WTC11 (cell line): ENCODE results near the gene ZGPAT.

Source experiments
- ATF6 ChIP-seq: sonication (generic); formaldehyde crosslinking; IDR thresholded peaks from 2 replicates; pipeline ENCODE4 v1.8.1; 2023; ENCODE audit warnings: mild to moderate bottlenecking, missing genetic modification reagents
- CREB1 ChIP-seq: sonication (generic); formaldehyde crosslinking; IDR thresholded peaks from 2 replicates; pipeline ENCODE4 v1.8.0; 2023; ENCODE audit warnings: mild to moderate bottlenecking, missing genetic modification reagents
- CTCF ChIP-seq: fragments of 200-600 bp; IDR thresholded peaks from 2 replicates; pipeline ENCODE4 v1.8.0; 2022; ENCODE audit warnings: antibody characterized with exemption
- ETV6 ChIP-seq: sonication (generic); formaldehyde crosslinking; IDR thresholded peaks from 2 replicates; pipeline ENCODE4 v1.8.1; 2022; ENCODE audit warnings: mild to moderate bottlenecking, missing genetic modification reagents
- FOXP1 ChIP-seq: sonication (generic); formaldehyde crosslinking; IDR thresholded peaks from 2 replicates; pipeline ENCODE4 v1.8.0; 2022; ENCODE audit warnings: missing genetic modification reagents, mild to moderate bottlenecking, moderate library complexity, borderline replicate concordance
- HMGXB4 ChIP-seq: sonication (generic); formaldehyde crosslinking; IDR thresholded peaks from 2 replicates; pipeline ENCODE4 v1.8.1; 2023; ENCODE audit warnings: mild to moderate bottlenecking, moderate library complexity, missing genetic modification reagents
- JUN ChIP-seq: sonication (generic); formaldehyde crosslinking; IDR thresholded peaks from 2 replicates; pipeline ENCODE4 v1.8.0; 2023; ENCODE audit warnings: mild to moderate bottlenecking, missing genetic modification reagents
- PREB ChIP-seq: sonication (generic); formaldehyde crosslinking; IDR thresholded peaks from 2 replicates; pipeline ENCODE4 v1.8.1; 2022; ENCODE audit warnings: mild to moderate bottlenecking, missing genetic modification reagents, moderate library complexity, borderline replicate concordance
- RELA ChIP-seq: sonication (generic); formaldehyde crosslinking; IDR thresholded peaks from 2 replicates; pipeline ENCODE4 v1.8.1; 2022; ENCODE audit warnings: missing genetic modification reagents, mild to moderate bottlenecking, borderline replicate concordance
- SP1 ChIP-seq: sonication (generic); formaldehyde crosslinking; conservative IDR thresholded peaks from 2 replicates; pipeline ENCODE4 v1.8.1; 2022; ENCODE audit warnings: missing genetic modification reagents
- USF1 ChIP-seq: sonication (generic); formaldehyde crosslinking; IDR thresholded peaks from 2 replicates; pipeline ENCODE4 v1.8.0; 2022; ENCODE audit warnings: mild to moderate bottlenecking, missing genetic modification reagents
- ZNF425 ChIP-seq: fragments of 250-450 bp; sonication (Bioruptor Pico); conservative IDR thresholded peaks from 2 replicates; pipeline ENCODE4 v1.9.0; 2021; ENCODE audit warnings: mild to moderate bottlenecking

GRCh38 chr20:63739130-63740069 is 31.6 kb downstream of the ZGPAT start, which contains the start of gene SLC2A4RG:
- TF ChIP-seq ETV6 (CRISPR knock-in tag) (no peak), FOXP1 (CRISPR knock-in tag) (peak; percentile 53; the same call in 1 of the 2 replicates), CTCF (no peak), HMGXB4 (CRISPR knock-in tag) (no peak), CREB1 (no peak), USF1 (no peak), ATF6 (no peak), PREB (no peak), JUN (CRISPR knock-in tag) (no peak), ZNF425 (CRISPR knock-in tag) (no peak), SP1 (CRISPR knock-in tag) (peak; percentile 38; the same call in 1 of the 2 replicates), RELA (no peak)
